GM23338 (cell line): Measurements from ENCODE around the gene STPG2. TPM values are rescaled to one million over a fixed set of nuclear protein-coding genes. Genes with fewer than 3 reads are reported as not detected.
A peak's percentile ranks its signal among the peaks of the same experiment; 100 is the strongest.

Experiments
- ATAC-seq: fragments of 200-7000 bp; cut with Tn5 transposase; 3 replicates; pipeline ENCODE4 v1.9.1; 2020
- DNase-seq: peaks from one replicate; pipeline ENCODE4 v3.0.0-alpha.2; 2015; ENCODE audit warnings: low spot score
- H2AFZ ChIP-seq: fragments of 200-600 bp; sonication (generic); 2 replicates; pipeline ENCODE4 v1.8.0; 2016; ENCODE audit warnings: antibody characterized with exemption, mild to moderate bottlenecking, moderate library complexity
- H3F3A ChIP-seq: fragments of 200-600 bp; sonication (generic); replicated peaks from 2 replicates; pipeline ENCODE4 v1.8.0; 2017; ENCODE audit warnings: antibody characterized with exemption, mixed run types, low read depth
- H3K27ac ChIP-seq: fragments of 200-600 bp; sonication (generic); 2 replicates; pipeline ENCODE4 v1.6.1; 2016; ENCODE audit warnings: low read depth
- H3K27me3 ChIP-seq: fragments of 200-600 bp; sonication (generic); 2 replicates; pipeline ENCODE4 v1.8.0; 2016; ENCODE audit warnings: mild to moderate bottlenecking, mixed run types, moderate library complexity; ENCODE audit not compliant: insufficient read depth
- H3K36me3 ChIP-seq: fragments of 200-600 bp; sonication (generic); 2 replicates; pipeline ENCODE4 v1.8.0; 2016; ENCODE audit warnings: mild to moderate bottlenecking; ENCODE audit not compliant: insufficient read depth
- H3K4me1 ChIP-seq: fragments of 200-600 bp; sonication (generic); 2 replicates; pipeline ENCODE4 v1.8.0; 2016; ENCODE audit warnings: mild to moderate bottlenecking, moderate library complexity; ENCODE audit not compliant: insufficient read depth
- H3K4me2 ChIP-seq: fragments of 200-600 bp; sonication (generic); 2 replicates; pipeline ENCODE4 v1.7.1; 2017; ENCODE audit warnings: mixed run types
- H3K4me3 ChIP-seq: fragments of 200-600 bp; sonication (generic); 2 replicates; pipeline ENCODE4 v1.6.1; 2016; ENCODE audit warnings: mixed run types
- H3K79me2 ChIP-seq: fragments of 200-600 bp; sonication (generic); replicated peaks from 2 replicates; pipeline ENCODE4 v1.8.0; 2017; ENCODE audit warnings: mild to moderate bottlenecking; ENCODE audit not compliant: insufficient read depth
- H3K9me2 ChIP-seq: fragments of 200-600 bp; sonication (generic); 2 replicates; pipeline ENCODE4 v1.8.0; 2017; ENCODE audit not compliant: insufficient read depth
- H4K20me1 ChIP-seq: fragments of 200-600 bp; sonication (generic); replicated peaks from 2 replicates; pipeline ENCODE4 v1.8.0; 2017; ENCODE audit warnings: mild to moderate bottlenecking; ENCODE audit not compliant: insufficient read depth
- H3K27ac Mint-ChIP-seq: 2 replicates; pipeline ENCODE4 v1.8.0; 2020; ENCODE audit warnings: inconsistent platforms, mild to moderate bottlenecking, moderate library complexity, mixed read lengths
- H3K27me3 Mint-ChIP-seq: 3 replicates; pipeline ENCODE4 v1.8.0; 2022; ENCODE audit warnings: low read depth, mild to moderate bottlenecking, moderate library complexity, mixed read lengths, inconsistent platforms; ENCODE audit not compliant: insufficient read depth, poor library complexity
- H3K36me3 Mint-ChIP-seq: 3 replicates; pipeline ENCODE4 v1.8.0; 2021; ENCODE audit warnings: low read depth, mild to moderate bottlenecking, inconsistent platforms, moderate library complexity, mixed read lengths
- H3K4me1 Mint-ChIP-seq: 3 replicates; pipeline ENCODE4 v1.8.0; 2020; ENCODE audit warnings: mild to moderate bottlenecking, inconsistent platforms, mixed read lengths
- H3K4me3 Mint-ChIP-seq: 3 replicates; pipeline ENCODE4 v1.8.0; 2021; ENCODE audit warnings: moderate library complexity, mild to moderate bottlenecking, inconsistent platforms, mixed read lengths
- H3K9me3 Mint-ChIP-seq: 3 replicates; pipeline ENCODE4 v1.8.0; 2020; ENCODE audit warnings: moderate library complexity, mild to moderate bottlenecking, inconsistent platforms, mixed read lengths
- ETS1 ChIP-seq: IDR thresholded peaks from 2 replicates; pipeline ENCODE4 v1.6.1; 2016; ENCODE audit warnings: antibody characterized with exemption
- EZH2 ChIP-seq: fragments of 200-600 bp; sonication (generic); IDR thresholded peaks from one replicate; pipeline ENCODE4 v1.8.0; 2017; ENCODE audit warnings: antibody characterized with exemption, mild to moderate bottlenecking, low read depth; ENCODE audit not compliant: unreplicated experiment
- ZNF331 ChIP-seq: fragments of 250-450 bp; sonication (Bioruptor Pico); IDR thresholded peaks from 2 replicates; pipeline ENCODE4 v1.5.0; 2020; ENCODE audit warnings: low read depth, mild to moderate bottlenecking, moderate library complexity
- polyA plus RNA-seq: library from polyadenylated mRNA; unstranded; fragments of >200 nt; fragmentation: Nextera tagmentation; extraction: Ambion mirVana; gene quantifications from 2 replicates; pipeline ENCODE4 v1.2.1, GENCODE V29; 2016
- total RNA-seq: library from RNA; depleted of rRNA; stranded (reverse); fragments of >200 nt; shearing (Covaris generic); gene quantifications from 2 replicates; pipeline ENCODE4 v1.2.3, GENCODE V29; 2014
- TF ChIP-seq, protein P1 (sequence below): fragments of 250-450 bp; sonication (Bioruptor Pico); IDR thresholded peaks from 2 replicates; pipeline ENCODE4 v1.5.0; 2020; ENCODE audit warnings: mild to moderate bottlenecking, moderate library complexity

The STPG2 gene
- total and polyA plus RNA-seq, 2 experiments from 2014 or later, result 0.17 to 0.32 TPM

GRCh38 chr4:98170035-98170434, 26.8 kb upstream of the STPG2 start (continued):
- no peak for TF ChIP-seq ETS1
- TF ChIP-seq EZH2, result no peak
- TF ChIP-seq, protein P1, sequence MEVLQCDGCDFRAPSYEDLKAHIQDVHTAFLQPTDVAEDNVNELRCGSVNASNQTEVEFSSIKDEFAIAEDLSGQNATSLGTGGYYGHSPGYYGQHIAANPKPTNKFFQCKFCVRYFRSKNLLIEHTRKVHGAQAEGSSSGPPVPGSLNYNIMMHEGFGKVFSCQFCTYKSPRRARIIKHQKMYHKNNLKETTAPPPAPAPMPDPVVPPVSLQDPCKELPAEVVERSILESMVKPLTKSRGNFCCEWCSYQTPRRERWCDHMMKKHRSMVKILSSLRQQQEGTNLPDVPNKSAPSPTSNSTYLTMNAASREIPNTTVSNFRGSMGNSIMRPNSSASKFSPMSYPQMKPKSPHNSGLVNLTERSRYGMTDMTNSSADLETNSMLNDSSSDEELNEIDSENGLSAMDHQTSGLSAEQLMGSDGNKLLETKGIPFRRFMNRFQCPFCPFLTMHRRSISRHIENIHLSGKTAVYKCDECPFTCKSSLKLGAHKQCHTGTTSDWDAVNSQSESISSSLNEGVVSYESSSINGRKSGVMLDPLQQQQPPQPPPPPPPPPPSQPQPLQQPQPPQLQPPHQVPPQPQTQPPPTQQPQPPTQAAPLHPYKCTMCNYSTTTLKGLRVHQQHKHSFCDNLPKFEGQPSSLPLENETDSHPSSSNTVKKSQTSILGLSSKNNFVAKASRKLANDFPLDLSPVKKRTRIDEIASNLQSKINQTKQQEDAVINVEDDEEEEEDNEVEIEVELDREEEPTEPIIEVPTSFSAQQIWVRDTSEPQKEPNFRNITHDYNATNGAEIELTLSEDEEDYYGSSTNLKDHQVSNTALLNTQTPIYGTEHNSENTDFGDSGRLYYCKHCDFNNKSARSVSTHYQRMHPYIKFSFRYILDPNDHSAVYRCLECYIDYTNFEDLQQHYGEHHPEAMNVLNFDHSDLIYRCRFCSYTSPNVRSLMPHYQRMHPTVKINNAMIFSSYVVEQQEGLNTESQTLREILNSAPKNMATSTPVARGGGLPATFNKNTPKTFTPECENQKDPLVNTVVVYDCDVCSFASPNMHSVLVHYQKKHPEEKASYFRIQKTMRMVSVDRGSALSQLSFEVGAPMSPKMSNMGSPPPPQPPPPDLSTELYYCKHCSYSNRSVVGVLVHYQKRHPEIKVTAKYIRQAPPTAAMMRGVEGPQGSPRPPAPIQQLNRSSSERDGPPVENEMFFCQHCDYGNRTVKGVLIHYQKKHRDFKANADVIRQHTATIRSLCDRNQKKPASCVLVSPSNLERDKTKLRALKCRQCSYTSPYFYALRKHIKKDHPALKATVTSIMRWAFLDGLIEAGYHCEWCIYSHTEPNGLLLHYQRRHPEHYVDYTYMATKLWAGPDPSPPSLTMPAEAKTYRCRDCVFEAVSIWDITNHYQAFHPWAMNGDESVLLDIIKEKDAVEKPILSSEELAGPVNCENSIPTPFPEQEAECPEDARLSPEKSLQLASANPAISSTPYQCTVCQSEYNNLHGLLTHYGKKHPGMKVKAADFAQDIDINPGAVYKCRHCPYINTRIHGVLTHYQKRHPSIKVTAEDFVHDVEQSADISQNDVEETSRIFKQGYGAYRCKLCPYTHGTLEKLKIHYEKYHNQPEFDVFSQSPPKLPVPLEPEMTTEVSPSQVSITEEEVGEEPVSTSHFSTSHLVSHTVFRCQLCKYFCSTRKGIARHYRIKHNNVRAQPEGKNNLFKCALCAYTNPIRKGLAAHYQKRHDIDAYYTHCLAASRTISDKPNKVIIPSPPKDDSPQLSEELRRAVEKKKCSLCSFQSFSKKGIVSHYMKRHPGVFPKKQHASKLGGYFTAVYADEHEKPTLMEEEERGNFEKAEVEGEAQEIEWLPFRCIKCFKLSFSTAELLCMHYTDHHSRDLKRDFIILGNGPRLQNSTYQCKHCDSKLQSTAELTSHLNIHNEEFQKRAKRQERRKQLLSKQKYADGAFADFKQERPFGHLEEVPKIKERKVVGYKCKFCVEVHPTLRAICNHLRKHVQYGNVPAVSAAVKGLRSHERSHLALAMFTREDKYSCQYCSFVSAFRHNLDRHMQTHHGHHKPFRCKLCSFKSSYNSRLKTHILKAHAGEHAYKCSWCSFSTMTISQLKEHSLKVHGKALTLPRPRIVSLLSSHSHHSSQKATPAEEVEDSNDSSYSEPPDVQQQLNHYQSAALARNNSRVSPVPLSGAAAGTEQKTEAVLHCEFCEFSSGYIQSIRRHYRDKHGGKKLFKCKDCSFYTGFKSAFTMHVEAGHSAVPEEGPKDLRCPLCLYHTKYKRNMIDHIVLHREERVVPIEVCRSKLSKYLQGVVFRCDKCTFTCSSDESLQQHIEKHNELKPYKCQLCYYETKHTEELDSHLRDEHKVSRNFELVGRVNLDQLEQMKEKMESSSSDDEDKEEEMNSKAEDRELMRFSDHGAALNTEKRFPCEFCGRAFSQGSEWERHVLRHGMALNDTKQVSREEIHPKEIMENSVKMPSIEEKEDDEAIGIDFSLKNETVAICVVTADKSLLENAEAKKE (CRISPR knock-in tag), result no peak

- H3K79me2 ChIP-seq, result no peaks in the 10 kb centered on the region
- no peak overlapping the region for H3K4me3 ChIP-seq
- H4K20me1 ChIP-seq, result no peaks in the 10 kb centered on the region
- peak overlapping the region; percentile 24; the same call in 1 of the 2 replicates for H2AFZ ChIP-seq
- Mint-ChIP-seq H3K27me3 (no peaks in the 10 kb centered on the region), H3K36me3 (no peaks in the 10 kb centered on the region), H3K27ac (no peak overlapping the region), H3K4me3 (no peak overlapping the region), H3K4me1 (peaks cover 22% of the 10 kb centered on the region), H3K9me3 (no peaks in the 10 kb centered on the region; the same call in 2 of the 3 replicates)
- H3K9me2 ChIP-seq, result peaks cover 5% of the 10 kb centered on the region
- H3K4me2 ChIP-seq, result no peak overlapping the region
- no peak for DNase-seq
- peaks cover 19% of the 10 kb centered on the region for H3K4me1 ChIP-seq
- no peak for ATAC-seq
- H3K36me3 ChIP-seq, result no peaks in the 10 kb centered on the region
- no peaks in the 10 kb centered on the region for H3F3A ChIP-seq
- H3K27ac ChIP-seq, result no peak overlapping the region
- H3K27me3 ChIP-seq, result no peaks in the 10 kb centered on the region
- no peak for TF ChIP-seq EZH2
- no peak for TF ChIP-seq ZNF331 (CRISPR knock-in tag)
- TF ChIP-seq, protein P1 (CRISPR knock-in tag), result no peak
Observed at GRCh38 chr4:98166731-98167041, 23.4 kb upstream of the STPG2 start.
